Measurements from ENCODE around the gene ZNF534. TPM values are rescaled to one million over a fixed set of nuclear protein-coding genes. Genes with fewer than 3 reads are reported as not detected.
A peak's percentile ranks its signal among the peaks of the same experiment; 100 is the strongest.

The ZNF534 gene
- total RNA-seq (not detected), polyA plus RNA-seq (not detected)

DNA sequence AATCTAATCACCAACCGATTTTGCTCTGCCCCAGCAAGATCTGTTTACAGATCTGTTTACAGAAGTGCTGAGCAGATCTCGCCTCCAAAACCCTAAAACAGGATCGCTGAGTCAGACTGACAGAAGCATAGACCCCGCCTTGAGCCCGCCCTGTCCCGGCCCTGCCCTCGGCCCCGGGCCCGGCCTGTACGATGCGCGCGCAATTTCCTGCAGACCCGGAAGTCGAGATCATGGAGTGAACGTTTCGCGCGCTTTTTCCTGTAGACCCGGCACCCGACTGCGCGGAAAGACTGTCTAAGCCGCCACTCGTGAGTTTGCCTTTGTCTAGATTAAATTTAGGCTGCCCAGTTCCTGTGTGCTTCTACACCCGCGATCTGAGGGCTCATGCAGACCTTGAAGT lies at the start of gene ZNF534:
Gene ZNF534 (plus strand): TSS at position 212 of the 400 bp plus-strand sequence. CDS start 2,327 bp downstream, outside the sequence.
- no peak within 1 kb of the TSS for H3K27ac Mint-ChIP-seq
- Histone ChIP-seq H3K36me3 (ENCODE audit: control insufficient read depth, insufficient read depth, low read length) (no peaks in the 10 kb centered on the region), H3K27me3 (ENCODE audit: control insufficient read depth, insufficient read depth, low read length) (no peaks in the 10 kb centered on the region), H3K4me1 (ENCODE audit: control insufficient read depth, insufficient read depth, low read length, poor library complexity, severe bottlenecking) (no peaks in the 10 kb centered on the region), H3K4me3 (ENCODE audit: low read depth, low read length) (no peak within 1 kb of the TSS), H3K9me3 (ENCODE audit: control insufficient read depth in 2 of 2, low read length in 2 of 2) (peaks cover 31 to 67% of the 10 kb centered on the region in 2 experiments), H3K27ac (ENCODE audit: insufficient read depth, low read length, poor library complexity, severe bottlenecking) (no peak within 1 kb of the TSS)
- no peak for DNase-seq
- no peaks in the 10 kb centered on the region for H3K4me1 Mint-ChIP-seq
- no peaks in the 10 kb centered on the region for H3K36me3 Mint-ChIP-seq
- no peaks in the 10 kb centered on the region for H3K27me3 Mint-ChIP-seq
- no peak within 1 kb of the TSS for H3K4me3 Mint-ChIP-seq
- ATAC-seq (ENCODE audit: low read depth in 2 of 2), result no peak
- peaks cover 0 to 67% (median 26%) of the 10 kb centered on the region in 7 donors for H3K9me3 Mint-ChIP-seq

DNA sequence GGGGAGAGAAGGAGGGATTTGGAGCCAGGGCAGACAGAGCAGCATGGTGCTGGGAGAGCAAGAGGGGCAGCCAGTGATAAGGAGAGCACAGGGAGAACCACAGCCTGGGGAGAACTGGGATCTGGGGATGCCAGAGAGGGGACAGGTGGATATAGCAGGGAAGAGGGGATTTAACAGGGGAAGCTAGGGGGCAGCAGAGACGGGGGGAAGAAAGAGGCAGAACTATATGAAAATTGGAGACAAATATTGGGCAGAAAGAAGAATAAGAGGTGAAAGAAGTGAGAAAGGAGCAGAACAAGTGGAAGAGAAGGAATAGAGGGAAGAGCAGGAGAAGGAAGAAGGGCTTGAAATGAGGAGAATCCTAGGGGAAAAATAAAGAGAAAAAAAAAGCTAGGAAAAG lies 37.8 kb upstream of the ZNF534 start:
- peaks cover 20% of the 10 kb centered on the region for H3K36me3 Mint-ChIP-seq

DNA sequence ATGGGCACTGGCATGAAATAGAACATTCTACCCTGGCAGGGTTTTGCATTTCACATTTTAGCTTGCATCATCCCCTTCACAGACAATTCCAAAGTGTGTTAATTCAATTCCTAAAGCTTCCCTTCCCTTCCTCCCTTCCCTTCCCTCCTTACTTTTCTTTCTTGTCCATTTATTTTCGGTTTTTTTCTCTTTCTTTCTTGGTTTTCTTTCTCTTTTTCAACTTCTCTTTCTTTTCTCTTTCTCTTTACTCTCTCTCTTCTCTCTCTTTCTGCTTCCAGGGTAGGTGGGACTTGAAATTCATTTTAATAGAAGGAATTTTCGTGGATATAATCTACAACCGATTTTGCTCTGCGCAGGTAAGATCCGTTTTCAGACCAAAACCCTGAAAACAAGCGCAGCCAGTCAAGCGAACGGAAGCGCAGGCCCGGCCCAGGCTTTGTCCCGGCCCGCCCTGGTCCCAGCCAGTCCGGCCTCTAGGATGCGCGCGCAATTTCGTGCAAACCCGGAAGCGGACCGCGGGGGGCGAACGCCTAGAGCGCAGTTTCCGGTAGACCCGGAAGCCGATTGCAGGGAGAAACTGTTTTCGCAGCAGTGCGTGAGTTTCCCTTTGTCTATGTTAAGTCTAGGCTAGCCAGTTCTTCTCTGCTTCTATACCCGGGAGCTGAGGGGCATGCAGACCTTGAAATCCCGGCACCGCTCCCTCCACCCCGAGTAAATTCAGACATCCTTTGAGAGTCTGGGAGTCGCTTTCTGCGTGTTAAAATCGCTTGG lies 31.5 kb upstream of the ZNF534 start, which contains the start of gene ZNF528:
Gene ZNF528 (plus strand): TSS at position 540 of the 771 bp plus-strand sequence. CDS start 4,165 bp downstream, outside the sequence.
- H3K4me3 ChIP-seq (ENCODE audit: low read depth, low read length), result peak within 1 kb of the TSS; percentile 92
- H3K9me3 ChIP-seq (ENCODE audit: control insufficient read depth in 2 of 2, low read length in 2 of 2), result peaks cover 17 to 71% of the 10 kb centered on the region in 2 experiments
- H3K27me3 Mint-ChIP-seq, result no peaks in the 10 kb centered on the region
- DNase-seq, result peak; percentile 75 to 96 (median 86)
- peak within 1 kb of the TSS; percentile 91 to 96 (median 94) for H3K4me3 Mint-ChIP-seq
- H3K36me3 Mint-ChIP-seq, result peaks cover 58% of the 10 kb centered on the region
- peaks cover 0 to 75% (median 22%) of the 10 kb centered on the region in 7 donors for H3K9me3 Mint-ChIP-seq
- peak within 1 kb of the TSS; percentile 67 for H3K27ac ChIP-seq (ENCODE audit: insufficient read depth, low read length, poor library complexity, severe bottlenecking)
- peaks cover 26% of the 10 kb centered on the region for H3K36me3 ChIP-seq (ENCODE audit: control insufficient read depth, insufficient read depth, low read length)
- peak within 1 kb of the TSS; percentile 94 to 97 (median 94) for H3K27ac Mint-ChIP-seq
- H3K4me1 Mint-ChIP-seq, result peaks cover 5 to 24% (median 12%) of the 10 kb centered on the region in 4 donors
- peaks cover 15% of the 10 kb centered on the region for H3K4me1 ChIP-seq (ENCODE audit: control insufficient read depth, insufficient read depth, low read length, poor library complexity, severe bottlenecking)
- ATAC-seq (ENCODE audit: low read depth in 2 of 2), result peak; percentile 92 to 96
- no peaks in the 10 kb centered on the region for H3K27me3 ChIP-seq (ENCODE audit: control insufficient read depth, insufficient read depth, low read length)

More for the DNA sequence above, 37.8 kb upstream of the ZNF534 start:
- H3K4me3 Mint-ChIP-seq, result peak overlapping the region in 1 of 4 donors; percentile 60
- peaks cover 4 to 76% (median 31%) of the 10 kb centered on the region in 7 donors for H3K9me3 Mint-ChIP-seq
- peaks cover 4% of the 10 kb centered on the region for H3K36me3 ChIP-seq (ENCODE audit: control insufficient read depth, insufficient read depth, low read length)
- no peak overlapping the region for H3K4me3 ChIP-seq (ENCODE audit: low read depth, low read length)
- no peak overlapping the region for H3K27ac Mint-ChIP-seq
- H3K4me1 Mint-ChIP-seq, result no peaks in the 10 kb centered on the region
- H3K27ac ChIP-seq (ENCODE audit: insufficient read depth, low read length, poor library complexity, severe bottlenecking), result no peak overlapping the region
- ATAC-seq (ENCODE audit: low read depth in 2 of 2), result no peak
- H3K27me3 Mint-ChIP-seq, result no peaks in the 10 kb centered on the region
- H3K4me1 ChIP-seq (ENCODE audit: control insufficient read depth, insufficient read depth, low read length, poor library complexity, severe bottlenecking), result no peaks in the 10 kb centered on the region
- no peak for DNase-seq
- peaks cover 37 to 90% of the 10 kb centered on the region in 2 experiments for H3K9me3 ChIP-seq (ENCODE audit: control insufficient read depth in 2 of 2, low read length in 2 of 2)
- H3K27me3 ChIP-seq (ENCODE audit: control insufficient read depth, insufficient read depth, low read length), result no peaks in the 10 kb centered on the region

- H3K4me3 ChIP-seq (ENCODE audit: low read depth, low read length), result peak overlapping the region; percentile 92
- Mint-ChIP-seq H3K4me1 (peaks cover 5 to 24% (median 12%) of the 10 kb centered on the region in 4 donors), H3K36me3 (peaks cover 59% of the 10 kb centered on the region), H3K27me3 (no peaks in the 10 kb centered on the region), H3K4me3 (peak overlapping the region; percentile 91 to 96 (median 94)), H3K27ac (peak overlapping the region; percentile 94 to 97 (median 94)), H3K9me3 (peaks cover 0 to 74% (median 21%) of the 10 kb centered on the region in 7 donors)
- DNase-seq (no peak), ATAC-seq (ENCODE audit: low read depth in 2 of 2) (peak in 1 of 2 donors; percentile 21)
- H3K27ac ChIP-seq (ENCODE audit: insufficient read depth, low read length, poor library complexity, severe bottlenecking), result peak overlapping the region; percentile 67
- peaks cover 32% of the 10 kb centered on the region for H3K36me3 ChIP-seq (ENCODE audit: control insufficient read depth, insufficient read depth, low read length)
- H3K9me3 ChIP-seq (ENCODE audit: control insufficient read depth in 2 of 2, low read length in 2 of 2), result peaks cover 18 to 66% of the 10 kb centered on the region in 2 experiments
- peaks cover 15% of the 10 kb centered on the region for H3K4me1 ChIP-seq (ENCODE audit: control insufficient read depth, insufficient read depth, low read length, poor library complexity, severe bottlenecking)
- no peaks in the 10 kb centered on the region for H3K27me3 ChIP-seq (ENCODE audit: control insufficient read depth, insufficient read depth, low read length)
Observed at GRCh38 chr19:52398081-52398441, 30.9 kb upstream of the ZNF534 start.

DNA sequence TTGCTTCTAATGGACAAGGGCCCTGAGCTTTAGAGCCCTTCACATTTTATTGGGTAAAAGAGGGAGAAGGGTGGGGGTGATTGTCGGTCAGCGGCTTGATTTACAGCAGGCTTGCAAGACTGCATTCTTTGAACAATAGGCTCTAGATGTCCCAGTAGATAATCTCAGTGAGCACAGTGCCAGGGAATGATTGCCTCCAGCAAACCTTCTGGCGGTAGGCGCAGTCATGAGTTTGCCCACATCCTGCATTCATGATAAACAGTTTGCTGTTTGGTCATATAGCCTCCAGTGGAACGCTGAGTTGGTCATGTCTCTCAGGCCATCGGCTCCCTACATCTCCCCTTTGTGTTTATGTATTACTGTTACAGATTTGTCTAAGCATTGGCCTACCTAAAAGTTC lies 18.7 kb upstream of the ZNF534 start:
- H3K27me3 ChIP-seq (ENCODE audit: control insufficient read depth, insufficient read depth, low read length), result no peaks in the 10 kb centered on the region
- no peak overlapping the region for H3K27ac ChIP-seq (ENCODE audit: insufficient read depth, low read length, poor library complexity, severe bottlenecking)
- DNase-seq (no peak), ATAC-seq (ENCODE audit: low read depth in 2 of 2) (no peak)
- H3K36me3 ChIP-seq (ENCODE audit: control insufficient read depth, insufficient read depth, low read length), result peaks cover 63% of the 10 kb centered on the region
- Mint-ChIP-seq H3K36me3 (peaks cover 72% of the 10 kb centered on the region), H3K4me1 (no peaks in the 10 kb centered on the region), H3K9me3 (peaks cover 3 to 84% (median 34%) of the 10 kb centered on the region in 7 donors), H3K4me3 (no peak overlapping the region), H3K27ac (no peak overlapping the region), H3K27me3 (no peaks in the 10 kb centered on the region)
- peaks cover 67 to 90% of the 10 kb centered on the region in 2 experiments for H3K9me3 ChIP-seq (ENCODE audit: control insufficient read depth in 2 of 2, low read length in 2 of 2)
- no peaks in the 10 kb centered on the region for H3K4me1 ChIP-seq (ENCODE audit: control insufficient read depth, insufficient read depth, low read length, poor library complexity, severe bottlenecking)
- no peak overlapping the region for H3K4me3 ChIP-seq (ENCODE audit: low read depth, low read length)

DNA sequence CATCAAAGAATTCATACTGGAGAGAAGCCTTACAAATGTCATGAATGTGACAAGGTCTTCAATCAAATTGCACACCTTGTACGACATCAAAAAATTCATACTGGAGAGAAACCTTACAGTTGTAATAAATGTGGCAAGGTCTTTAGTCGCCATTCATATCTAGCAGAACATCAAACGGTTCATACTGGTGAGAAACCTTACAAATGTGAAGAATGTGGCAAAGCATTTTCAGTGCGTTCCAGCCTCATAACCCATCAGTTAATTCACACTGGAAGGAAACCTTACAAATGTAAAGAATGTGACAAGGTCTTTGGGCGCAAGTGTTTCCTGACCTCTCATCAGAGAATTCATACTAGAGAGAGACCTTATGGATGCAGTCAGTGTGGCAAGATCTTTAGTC lies 13.2 kb upstream of the ZNF534 start:
- Histone ChIP-seq H3K27me3 (ENCODE audit: control insufficient read depth, insufficient read depth, low read length) (no peaks in the 10 kb centered on the region), H3K4me3 (ENCODE audit: low read depth, low read length) (no peak overlapping the region), H3K27ac (ENCODE audit: insufficient read depth, low read length, poor library complexity, severe bottlenecking) (no peak overlapping the region), H3K9me3 (ENCODE audit: control insufficient read depth in 2 of 2, low read length in 2 of 2) (peaks cover 69 to 99% of the 10 kb centered on the region in 2 experiments), H3K36me3 (ENCODE audit: control insufficient read depth, insufficient read depth, low read length) (peaks cover 11% of the 10 kb centered on the region), H3K4me1 (ENCODE audit: control insufficient read depth, insufficient read depth, low read length, poor library complexity, severe bottlenecking) (no peaks in the 10 kb centered on the region)
- Mint-ChIP-seq H3K27ac (no peak overlapping the region), H3K27me3 (no peaks in the 10 kb centered on the region), H3K9me3 (peaks cover 0 to 79% (median 25%) of the 10 kb centered on the region in 7 donors), H3K4me1 (no peaks in the 10 kb centered on the region), H3K36me3 (peaks cover 25% of the 10 kb centered on the region), H3K4me3 (no peak overlapping the region)
- DNase-seq (no peak), ATAC-seq (ENCODE audit: low read depth in 2 of 2) (no peak)

- Mint-ChIP-seq H3K36me3 (no peaks in the 10 kb centered on the region), H3K27ac (no peak overlapping the region), H3K4me1 (no peaks in the 10 kb centered on the region), H3K9me3 (peaks cover 5 to 79% (median 33%) of the 10 kb centered on the region in 7 donors), H3K27me3 (no peaks in the 10 kb centered on the region), H3K4me3 (no peak overlapping the region)
- H3K27me3 ChIP-seq (ENCODE audit: control insufficient read depth, insufficient read depth, low read length), result no peaks in the 10 kb centered on the region
- H3K4me3 ChIP-seq (ENCODE audit: low read depth, low read length), result no peak overlapping the region
- ATAC-seq (ENCODE audit: low read depth in 2 of 2) (no peak), DNase-seq (no peak)
- no peaks in the 10 kb centered on the region for H3K36me3 ChIP-seq (ENCODE audit: control insufficient read depth, insufficient read depth, low read length)
- H3K9me3 ChIP-seq (ENCODE audit: control insufficient read depth in 2 of 2, low read length in 2 of 2), result peaks cover 31 to 55% of the 10 kb centered on the region in 2 experiments
- H3K27ac ChIP-seq (ENCODE audit: insufficient read depth, low read length, poor library complexity, severe bottlenecking), result no peak overlapping the region
- H3K4me1 ChIP-seq (ENCODE audit: control insufficient read depth, insufficient read depth, low read length, poor library complexity, severe bottlenecking), result no peaks in the 10 kb centered on the region
Observed at GRCh38 chr19:52442179-52442578, 13.2 kb downstream of the ZNF534 start.

Measured in CD4-positive, CD25-positive, alpha-beta regulatory T cell (primary cell).